Activated naive CD8-positive, alpha-beta T cell treated with anti-CD3 and anti-CD28 coated beads for 36 hours (primary cell): ENCODE measurements around the gene CGREF1. TPM values are rescaled to one million over a fixed set of nuclear protein-coding genes. Genes with fewer than 3 reads are reported as not detected.
"Not testable (repeated sequence)": the region's sequence is repeated elsewhere in the genome, so short reads cannot be mapped to it uniquely, and the experiment has no call there.

ENCODE experiments used
- DNase-seq: peaks from one replicate; pipeline ENCODE4 v3.0.0; 2021
- H3K27ac Mint-ChIP-seq: one replicate; pipeline ENCODE4 v1.8.0; 2022; ENCODE audit warnings: mild to moderate bottlenecking, moderate library complexity, mixed read lengths
- H3K27me3 Mint-ChIP-seq: one replicate; pipeline ENCODE4 v1.8.0; 2022; ENCODE audit warnings: mild to moderate bottlenecking, mixed read lengths
- H3K36me3 Mint-ChIP-seq: one replicate; pipeline ENCODE4 v1.8.0; 2021; ENCODE audit warnings: mild to moderate bottlenecking, mixed read lengths
- H3K4me1 Mint-ChIP-seq: one replicate; pipeline ENCODE4 v1.8.0; 2021; ENCODE audit warnings: mixed read lengths
- H3K4me3 Mint-ChIP-seq: one replicate; pipeline ENCODE4 v1.8.0; 2022; ENCODE audit warnings: mild to moderate bottlenecking, moderate library complexity, mixed read lengths
- H3K9me3 Mint-ChIP-seq: one replicate; pipeline ENCODE4 v1.8.0; 2022; ENCODE audit warnings: mixed read lengths
- total RNA-seq, 2 experiments: library from RNA; stranded (reverse); gene quantifications; one replicate each; pipeline ENCODE4 v1.2.3, GENCODE V29; 2021

CGREF1 gene
- total RNA-seq, 2 experiments from 2014 or later: 8.8 to 9.8 TPM

- H3K27me3 Mint-ChIP-seq: no peaks in the 10 kb centered on the region
- H3K36me3 Mint-ChIP-seq: no peaks in the 10 kb centered on the region
- no peak overlapping the region for H3K4me3 Mint-ChIP-seq
- H3K9me3 Mint-ChIP-seq: no peaks in the 10 kb centered on the region
- peaks cover 28% of the 10 kb centered on the region for H3K4me1 Mint-ChIP-seq
- peak overlapping the region; percentile 8 for H3K27ac Mint-ChIP-seq
- DNase-seq: no peak
Observed at GRCh38 chr2:27080140-27080469, 38.8 kb downstream of the CGREF1 start.

DNA sequence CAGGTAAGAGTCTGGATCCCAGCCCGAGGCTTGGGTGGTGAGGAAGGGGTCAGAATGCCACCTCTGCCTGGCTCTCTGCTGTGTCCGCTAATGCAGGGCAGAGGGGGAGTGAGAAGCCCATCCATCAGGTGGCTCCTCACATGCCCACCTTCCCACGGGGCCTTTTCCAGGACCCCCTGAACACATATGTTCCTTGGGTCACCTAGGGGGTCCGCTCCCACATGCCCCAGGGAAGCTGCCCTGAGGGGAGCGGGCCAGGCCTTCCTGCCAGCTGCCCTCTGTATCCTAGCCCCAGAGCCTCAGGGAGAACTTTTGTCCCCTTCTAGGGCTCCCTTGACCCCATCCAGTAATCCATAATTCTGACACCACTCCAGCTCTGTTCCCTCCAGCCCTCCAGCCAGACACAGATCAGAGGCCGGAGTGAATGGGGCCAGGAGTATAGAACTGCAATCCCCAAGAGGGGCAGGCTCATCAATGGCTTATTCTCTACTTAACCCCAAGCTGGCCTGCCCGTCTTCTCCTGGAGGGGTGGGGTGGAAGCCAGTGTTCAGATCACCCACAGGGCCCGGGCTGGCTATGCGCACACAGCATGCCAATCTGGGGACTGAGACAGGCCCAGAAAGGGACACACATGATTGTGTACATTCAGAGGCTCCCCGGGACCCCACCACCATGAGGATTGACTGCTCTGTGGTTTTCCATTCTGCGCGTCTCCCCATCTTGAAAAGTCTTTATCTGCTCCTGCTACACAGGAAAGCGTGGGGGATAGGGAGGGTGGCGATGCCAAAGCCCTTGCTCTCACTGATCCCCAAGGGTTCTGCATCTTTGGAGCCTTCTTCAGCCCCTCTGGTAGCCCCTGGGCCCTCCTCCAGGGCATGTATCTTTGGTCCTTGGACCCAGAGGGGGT, 39.4 kb downstream of the CGREF1 start:
- peaks cover 30% of the 10 kb centered on the region for H3K4me1 Mint-ChIP-seq
- no peak overlapping the region for H3K27ac Mint-ChIP-seq
- no peak for DNase-seq
- no peaks in the 10 kb centered on the region for H3K36me3 Mint-ChIP-seq
- no peaks in the 10 kb centered on the region for H3K27me3 Mint-ChIP-seq
- H3K9me3 Mint-ChIP-seq: no peaks in the 10 kb centered on the region
- no peak overlapping the region for H3K4me3 Mint-ChIP-seq

- DNase-seq: no peak
- H3K27me3 Mint-ChIP-seq: no peaks in the 10 kb centered on the region
- peaks cover 38% of the 10 kb centered on the region for H3K4me1 Mint-ChIP-seq
- no peaks in the 10 kb centered on the region for H3K36me3 Mint-ChIP-seq
- no peak within 1 kb of the TSS for H3K27ac Mint-ChIP-seq
- H3K4me3 Mint-ChIP-seq: no peak within 1 kb of the TSS
- H3K9me3 Mint-ChIP-seq: no peaks in the 10 kb centered on the region
Observed at GRCh38 chr2:27078267-27079194, 40.4 kb downstream of the CGREF1 start, which contains the start of gene EMILIN1. Gene EMILIN1 (plus strand): TSS chr2:27078615. CDS start chr2:27079066, 451 bp downstream.

DNA sequence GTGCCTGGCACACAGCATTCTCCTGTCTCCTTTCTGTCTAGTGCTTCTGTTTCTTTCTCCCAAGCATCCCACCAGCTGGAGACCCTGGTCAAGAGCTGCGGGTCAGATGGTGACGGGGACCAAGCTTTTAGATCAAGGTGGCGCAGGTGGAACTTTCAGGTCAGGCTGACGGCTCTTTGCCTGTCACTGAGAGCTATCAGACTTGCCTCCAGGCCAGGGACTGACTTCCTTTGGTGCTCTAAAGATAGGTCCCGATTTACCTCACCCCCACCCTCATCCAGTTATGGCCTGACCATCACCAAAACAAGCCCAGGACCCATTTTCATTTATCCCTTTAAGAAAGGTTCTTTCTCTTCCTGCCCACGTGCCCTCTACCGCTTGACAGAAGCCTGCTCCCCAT, 41.7 kb downstream of the CGREF1 start:
- Mint-ChIP-seq H3K36me3 (no peaks in the 10 kb centered on the region), H3K4me3 (no peak overlapping the region), H3K27ac (no peak overlapping the region), H3K27me3 (no peaks in the 10 kb centered on the region), H3K4me1 (peaks cover 49% of the 10 kb centered on the region), H3K9me3 (no peaks in the 10 kb centered on the region)
- no peak for DNase-seq

GRCh38 chr2:27076323-27076722, 42.6 kb downstream of the CGREF1 start:
- Mint-ChIP-seq H3K36me3 (no peaks in the 10 kb centered on the region), H3K27ac (no peak overlapping the region), H3K4me3 (no peak overlapping the region), H3K9me3 (no peaks in the 10 kb centered on the region), H3K27me3 (no peaks in the 10 kb centered on the region), H3K4me1 (peaks cover 47% of the 10 kb centered on the region)
- DNase-seq: no peak

GRCh38 chr2:27075566-27075871, 43.4 kb downstream of the CGREF1 start:
- not testable (repeated sequence) for H3K9me3 Mint-ChIP-seq, H3K36me3 Mint-ChIP-seq, DNase-seq

DNA sequence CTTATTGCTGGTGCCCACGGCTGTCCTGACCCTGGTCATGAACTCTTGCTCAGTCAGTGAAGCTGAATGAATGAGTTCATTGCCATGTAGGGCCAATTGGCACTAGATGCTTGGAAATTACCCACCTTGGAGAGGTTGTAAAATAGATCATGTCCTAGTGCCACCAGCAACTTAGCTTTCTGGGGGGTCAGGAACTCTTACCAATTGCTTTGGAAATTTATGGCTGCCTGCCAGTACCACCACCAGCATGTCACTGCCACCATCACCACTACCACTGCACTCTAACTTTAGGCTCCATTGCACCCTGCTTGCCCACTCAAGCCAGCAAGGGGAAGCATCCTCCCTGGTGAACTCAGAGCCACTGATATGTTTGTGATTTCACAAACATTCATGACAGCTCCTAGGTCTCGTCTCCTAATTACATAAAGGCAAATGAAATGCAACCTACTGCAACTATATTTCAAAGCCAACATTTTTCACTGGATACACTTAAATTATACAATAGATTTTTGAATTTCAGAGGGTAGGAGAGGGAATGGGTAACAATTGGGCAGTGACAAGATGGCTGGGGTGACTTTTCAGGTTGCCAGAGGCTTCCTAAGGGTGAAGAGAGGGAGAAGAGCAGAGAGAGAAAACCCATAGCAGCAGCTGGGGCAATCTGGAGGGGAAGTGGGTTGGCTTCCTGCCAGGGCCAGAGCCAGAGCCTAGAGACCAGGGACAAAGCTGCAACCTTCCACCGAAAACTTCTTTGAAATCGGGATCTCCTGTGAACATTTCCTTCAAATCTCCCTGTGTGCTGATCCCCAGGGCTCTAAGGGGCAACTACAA, 44.0 kb downstream of the CGREF1 start:
- Mint-ChIP-seq H3K9me3 (no peaks in the 10 kb centered on the region), H3K4me1 (peaks cover 41% of the 10 kb centered on the region), H3K4me3 (peak overlapping the region; percentile 25), H3K27ac (peak overlapping the region; percentile 73), H3K36me3 (peaks cover 9% of the 10 kb centered on the region), H3K27me3 (no peaks in the 10 kb centered on the region)
- peak; percentile 44 for DNase-seq

More at GRCh38 chr2:27075566-27075871, 43.4 kb downstream of the CGREF1 start:
- H3K27ac Mint-ChIP-seq: peak overlapping the region; percentile 73
- H3K4me1 Mint-ChIP-seq: peaks cover 43% of the 10 kb centered on the region
- peak overlapping the region; percentile 25 for H3K4me3 Mint-ChIP-seq
- H3K27me3 Mint-ChIP-seq: not testable (repeated sequence)

GRCh38 chr2:27073782-27074181, 45.1 kb downstream of the CGREF1 start:
- Mint-ChIP-seq H3K4me3 (peak overlapping the region; percentile 11), H3K4me1 (peaks cover 51% of the 10 kb centered on the region), H3K9me3 (no peaks in the 10 kb centered on the region), H3K27ac (peak overlapping the region; percentile 46), H3K27me3 (no peaks in the 10 kb centered on the region), H3K36me3 (peaks cover 21% of the 10 kb centered on the region)
- DNase-seq: no peak

DNA sequence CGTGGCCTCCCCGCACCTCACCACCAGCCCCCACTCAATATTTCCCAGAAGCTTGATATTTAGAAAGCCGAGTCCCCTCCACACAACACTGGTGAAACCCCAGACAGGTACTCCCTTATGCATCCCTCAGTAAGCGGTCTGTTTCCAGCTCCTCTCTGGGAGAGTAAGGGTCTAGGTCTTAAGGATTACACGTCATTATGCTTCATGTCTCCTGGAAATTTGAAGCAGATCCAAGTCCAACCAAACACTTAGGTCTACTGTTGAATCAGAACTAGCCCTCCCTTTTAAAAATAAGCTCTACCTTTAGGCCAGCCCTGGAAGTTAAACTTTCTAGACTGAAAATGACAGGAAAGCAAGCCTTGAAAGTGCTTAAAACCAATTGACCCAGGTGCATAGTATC, 46.0 kb downstream of the CGREF1 start:
- Mint-ChIP-seq H3K27ac (peak overlapping the region; percentile 89), H3K27me3 (no peaks in the 10 kb centered on the region), H3K4me3 (peak overlapping the region; percentile 85), H3K4me1 (peaks cover 55% of the 10 kb centered on the region), H3K36me3 (peaks cover 27% of the 10 kb centered on the region), H3K9me3 (no peaks in the 10 kb centered on the region)
- no peak for DNase-seq

GRCh38 chr2:27071990-27072830, 46.7 kb downstream of the CGREF1 start:
- H3K27me3 Mint-ChIP-seq: no peaks in the 10 kb centered on the region
- peaks cover 32% of the 10 kb centered on the region for H3K36me3 Mint-ChIP-seq
- no peaks in the 10 kb centered on the region for H3K9me3 Mint-ChIP-seq
- H3K4me3 Mint-ChIP-seq: peak overlapping the region; percentile 85
- peaks cover 58% of the 10 kb centered on the region for H3K4me1 Mint-ChIP-seq
- DNase-seq: peak; percentile 52
- peak overlapping the region; percentile 89 for H3K27ac Mint-ChIP-seq

GRCh38 chr2:27071277-27071989, 47.5 kb downstream of the CGREF1 start, which contains the start of gene OST4:
Gene OST4 (minus strand): TSS chr2:27071654.
- Mint-ChIP-seq H3K27ac (peak within 1 kb of the TSS; percentile 93), H3K27me3 (no peaks in the 10 kb centered on the region), H3K36me3 (peaks cover 33% of the 10 kb centered on the region), H3K4me3 (peak within 1 kb of the TSS; percentile 97), H3K4me1 (peaks cover 58% of the 10 kb centered on the region), H3K9me3 (no peaks in the 10 kb centered on the region)
- DNase-seq: peak; percentile 93

- H3K4me3 Mint-ChIP-seq: peak overlapping the region; percentile 97
- peaks cover 37% of the 10 kb centered on the region for H3K36me3 Mint-ChIP-seq
- no peak for DNase-seq
- H3K4me1 Mint-ChIP-seq: peaks cover 59% of the 10 kb centered on the region
- no peaks in the 10 kb centered on the region for H3K27me3 Mint-ChIP-seq
- H3K9me3 Mint-ChIP-seq: no peaks in the 10 kb centered on the region
- peak overlapping the region; percentile 93 for H3K27ac Mint-ChIP-seq
Observed at GRCh38 chr2:27070653-27071276, 48.2 kb downstream of the CGREF1 start.
